ENCODE measurements around the gene SHPK. TPM values are rescaled to one million over a fixed set of nuclear protein-coding genes. Genes with fewer than 3 reads are reported as not detected.
A peak's percentile ranks its signal among the peaks of the same experiment; 100 is the strongest.

Gene SHPK
- total and polyA plus RNA-seq, 2 of the 4 experiments (the other 2 are of a cell fraction), result 11.1 to 14.3 TPM

DNA sequence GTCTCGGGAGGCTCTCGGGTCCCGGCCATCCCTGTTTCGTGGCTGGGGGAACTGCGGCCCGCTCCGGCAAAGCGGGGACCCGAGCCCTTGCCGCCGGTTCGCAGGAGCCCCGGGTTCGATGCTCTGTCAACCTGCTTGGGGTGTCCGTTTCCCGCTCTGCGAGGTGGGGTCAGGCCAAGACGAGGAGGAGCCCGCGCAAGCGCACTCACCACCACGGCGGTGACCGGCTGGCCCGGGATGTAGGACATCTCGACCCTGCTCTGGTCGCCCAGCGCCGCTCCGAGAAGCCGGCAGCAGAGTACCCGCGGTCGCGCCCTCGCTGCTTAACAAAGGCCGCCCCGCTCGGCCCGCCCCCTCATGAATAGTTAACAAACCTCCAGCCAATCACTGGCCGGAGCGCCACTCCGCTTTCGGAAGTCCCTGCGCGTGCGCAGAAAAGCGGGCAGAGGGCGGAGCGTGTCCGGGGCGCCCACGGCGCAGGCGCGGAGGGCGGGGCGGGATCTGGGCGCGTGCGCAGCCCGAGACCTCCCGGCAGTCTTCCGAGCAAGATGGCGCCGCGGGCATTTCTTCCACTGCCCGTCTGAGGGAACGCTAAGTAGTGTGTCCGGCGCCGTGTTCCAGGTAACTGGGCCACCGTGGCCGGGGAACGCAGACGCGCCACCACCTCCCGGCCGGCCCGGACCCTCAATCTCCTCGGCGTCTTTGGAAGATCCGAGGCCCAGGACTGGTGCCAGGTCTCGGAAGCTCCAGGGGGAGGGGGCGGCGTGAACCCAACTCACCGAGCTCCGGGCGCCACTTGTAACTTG is 32.4 kb upstream of the SHPK start, which contains the start of the genes EMC6 and TAX1BP3 (continued):
- TF ChIP-seq MXI1 (IDR thresholded peaks at IDR 0.05; ENCODE audit: borderline replicate concordance, low read depth, low read length) (peak; percentile 41; the same call in 1 of the 2 replicates), BHLHE40 (IDR thresholded peaks at IDR 0.05; ENCODE audit: low read depth, low read length) (peak; percentile 57; the same call in 1 of the 2 replicates), POLR2A (IDR thresholded peaks at IDR 0.05; ENCODE audit: low read depth, low read length) (peak; percentile 99)
